PFSK-1 (cell line): ENCODE results near the gene TPGS2.

Source experiments
- FOXP2 ChIP-seq: optimal IDR thresholded peaks from 2 replicates; pipeline ENCODE3; 2011; ENCODE audit warnings: borderline replicate concordance, control low read depth, inconsistent platforms; ENCODE audit not compliant: insufficient read depth; ENCODE audit errors: extremely low read length, extremely low read depth
- POLR2AphosphoS5 ChIP-seq: IDR thresholded peaks from 2 replicates; pipeline ENCODE4 v1.6.1; 2012; ENCODE audit warnings: low read depth, mild to moderate bottlenecking, control low read depth, low read length, moderate library complexity
- REST ChIP-seq, 2 experiments: IDR thresholded peaks; 2 replicates each; pipeline versions ENCODE4 v1.6.1 to v1.8.0; 2011 to 2012; ENCODE audit warnings: low read depth in 2 of 2, low read length in 2 of 2, control low read depth in 1 of 2, inconsistent platforms in 1 of 2, mild to moderate bottlenecking in 1 of 2, moderate library complexity in 1 of 2; ENCODE audit not compliant: insufficient read depth in 1 of 2
- SIN3A ChIP-seq: IDR thresholded peaks from 2 replicates; pipeline ENCODE4 v1.6.1; 2012; ENCODE audit warnings: mild to moderate bottlenecking, low read length, moderate library complexity, borderline replicate concordance; ENCODE audit not compliant: insufficient read depth
- TAF1 ChIP-seq: IDR thresholded peaks from 2 replicates; pipeline ENCODE4 v1.6.1; 2012; ENCODE audit warnings: low read length, control low read depth, borderline replicate concordance; ENCODE audit not compliant: insufficient read depth

The TPGS2 gene

GRCh38 chr18:36769172-36769571, 59.6 kb downstream of the TPGS2 start:
- TF ChIP-seq FOXP2 (no peak), SIN3A (no peak), POLR2AphosphoS5 (no peak), TAF1 (no peak), REST (IDR thresholded peaks at IDR 0.05; ENCODE audit: insufficient read depth in 1 of 2, low read depth in 2 of 2, low read length in 2 of 2) (no peak)

GRCh38 chr18:36766836-36767235, 62.0 kb downstream of the TPGS2 start:
- TF ChIP-seq FOXP2 (no peak), SIN3A (no peak), POLR2AphosphoS5 (no peak), REST (IDR thresholded peaks at IDR 0.05; ENCODE audit: insufficient read depth in 1 of 2, low read depth in 2 of 2, low read length in 2 of 2) (no peak), TAF1 (no peak)

- no peak for TF ChIP-seq SIN3A
- no peak for TF ChIP-seq REST (IDR thresholded peaks at IDR 0.05; ENCODE audit: insufficient read depth in 1 of 2, low read depth in 2 of 2, low read length in 2 of 2)
- TF ChIP-seq POLR2AphosphoS5: no peak
- TF ChIP-seq FOXP2: no peak
- no peak for TF ChIP-seq TAF1
These were observed 66.7 kb downstream of the TPGS2 start for GRCh38 chr18:36762074-36762473.

GRCh38 chr18:36761186-36761698, 67.6 kb downstream of the TPGS2 start:
- TF ChIP-seq POLR2AphosphoS5 (no peak), REST (IDR thresholded peaks at IDR 0.05; ENCODE audit: insufficient read depth in 1 of 2, low read depth in 2 of 2, low read length in 2 of 2) (no peak), TAF1 (no peak), FOXP2 (no peak), SIN3A (no peak)

- TF ChIP-seq REST (IDR thresholded peaks at IDR 0.05; ENCODE audit: insufficient read depth in 1 of 2, low read depth in 2 of 2, low read length in 2 of 2): no peak
These were observed 68.2 kb downstream of the TPGS2 start for GRCh38 chr18:36760598-36760997.
